Bronchial epithelial cell (primary cell): ENCODE measurements around the gene FBLN2. TPM values are rescaled to one million over a fixed set of nuclear protein-coding genes. Genes with fewer than 3 reads are reported as not detected.

Experiments used
- DNase-seq: peaks from one replicate; pipeline ENCODE4 v3.0.0-alpha.2; 2010; ENCODE audit warnings: low read depth
- FAIRE-seq: peaks from 2 replicates; lab custom pipeline; 2011; peaks lifted over from hg19 to GRCh38; lab: Jason Lieb, UNC
- H3K27me3 ChIP-seq: 2 replicates; pipeline ENCODE4 v1.5.1; 2011; ENCODE audit warnings: low read length; ENCODE audit not compliant: control insufficient read depth, insufficient read depth
- H3K36me3 ChIP-seq: 2 replicates; pipeline ENCODE4 v1.5.1; 2011; ENCODE audit warnings: low read length; ENCODE audit not compliant: control insufficient read depth, insufficient read depth
- H3K4me3 ChIP-seq: 2 replicates; pipeline ENCODE4 v1.5.1; 2011; ENCODE audit warnings: mild to moderate bottlenecking, low read depth, low read length, control low read depth
- total RNA-seq: library from RNA; depleted of rRNA; stranded (reverse); fragments of >200 nt; gene quantifications from 2 replicates; pipeline ENCODE4 v1.2.1, GENCODE V29; 2014
- TF ChIP-seq, protein P1 (sequence below): IDR thresholded peaks from 2 replicates; pipeline ENCODE4 v1.5.1; 2011; ENCODE audit warnings: mild to moderate bottlenecking, moderate library complexity, low read length, control low read depth, inconsistent platforms; ENCODE audit not compliant: insufficient read depth, severe bottlenecking

Gene FBLN2
- total RNA-seq, 1 donor from 2014 or later = 4.7 TPM

DNA sequence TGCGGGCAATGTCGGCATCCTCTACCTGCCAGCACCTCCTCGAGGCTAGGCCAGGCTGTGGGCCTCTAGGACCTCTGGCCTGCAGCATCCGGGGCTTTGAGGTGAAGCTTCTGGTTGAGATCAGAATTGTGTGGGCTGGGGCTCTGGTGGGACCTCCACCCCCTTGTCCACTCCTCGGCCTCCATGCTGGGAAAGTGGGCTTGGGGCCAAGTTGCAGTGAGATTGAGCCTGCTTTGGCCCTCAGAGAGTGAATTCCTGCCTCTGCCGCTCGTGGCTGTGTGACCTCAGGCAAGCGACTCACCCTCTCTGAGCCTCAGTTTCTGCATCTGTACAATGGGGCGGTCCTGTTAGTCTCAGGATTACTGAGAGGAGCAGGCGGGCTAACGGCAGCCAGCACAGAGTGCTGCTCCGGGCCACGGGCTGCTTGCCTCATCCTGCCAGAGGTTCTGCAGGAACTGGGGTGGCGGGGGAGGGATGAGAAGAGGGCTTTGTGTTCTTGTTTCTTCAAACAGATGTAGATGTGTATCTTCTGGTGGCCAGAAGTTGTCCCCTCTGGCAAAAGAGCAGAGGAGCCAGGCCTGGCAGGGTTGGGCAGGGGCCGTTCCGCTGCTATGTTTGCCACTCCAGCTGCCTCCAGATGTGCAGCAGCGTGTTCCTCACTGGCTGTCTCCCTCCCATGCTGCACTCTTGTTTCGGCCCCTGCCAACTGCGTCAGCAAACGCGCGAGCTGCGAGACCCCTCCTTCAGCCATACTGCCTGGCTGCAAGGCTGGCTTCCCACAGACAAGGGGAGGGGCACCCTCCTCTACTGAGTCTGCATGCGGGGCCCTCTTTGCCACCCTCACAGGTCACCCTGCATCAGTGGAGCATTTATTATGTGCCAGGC lies 33.7 kb downstream of the FBLN2 start:
- Histone ChIP-seq H3K4me3 (no peak overlapping the region), H3K27me3 (no peaks in the 10 kb centered on the region), H3K36me3 (no peaks in the 10 kb centered on the region)
- FAIRE-seq (no peak), DNase-seq (no peak)
- TF ChIP-seq, protein P1, sequence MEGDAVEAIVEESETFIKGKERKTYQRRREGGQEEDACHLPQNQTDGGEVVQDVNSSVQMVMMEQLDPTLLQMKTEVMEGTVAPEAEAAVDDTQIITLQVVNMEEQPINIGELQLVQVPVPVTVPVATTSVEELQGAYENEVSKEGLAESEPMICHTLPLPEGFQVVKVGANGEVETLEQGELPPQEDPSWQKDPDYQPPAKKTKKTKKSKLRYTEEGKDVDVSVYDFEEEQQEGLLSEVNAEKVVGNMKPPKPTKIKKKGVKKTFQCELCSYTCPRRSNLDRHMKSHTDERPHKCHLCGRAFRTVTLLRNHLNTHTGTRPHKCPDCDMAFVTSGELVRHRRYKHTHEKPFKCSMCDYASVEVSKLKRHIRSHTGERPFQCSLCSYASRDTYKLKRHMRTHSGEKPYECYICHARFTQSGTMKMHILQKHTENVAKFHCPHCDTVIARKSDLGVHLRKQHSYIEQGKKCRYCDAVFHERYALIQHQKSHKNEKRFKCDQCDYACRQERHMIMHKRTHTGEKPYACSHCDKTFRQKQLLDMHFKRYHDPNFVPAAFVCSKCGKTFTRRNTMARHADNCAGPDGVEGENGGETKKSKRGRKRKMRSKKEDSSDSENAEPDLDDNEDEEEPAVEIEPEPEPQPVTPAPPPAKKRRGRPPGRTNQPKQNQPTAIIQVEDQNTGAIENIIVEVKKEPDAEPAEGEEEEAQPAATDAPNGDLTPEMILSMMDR = no peak

DNA sequence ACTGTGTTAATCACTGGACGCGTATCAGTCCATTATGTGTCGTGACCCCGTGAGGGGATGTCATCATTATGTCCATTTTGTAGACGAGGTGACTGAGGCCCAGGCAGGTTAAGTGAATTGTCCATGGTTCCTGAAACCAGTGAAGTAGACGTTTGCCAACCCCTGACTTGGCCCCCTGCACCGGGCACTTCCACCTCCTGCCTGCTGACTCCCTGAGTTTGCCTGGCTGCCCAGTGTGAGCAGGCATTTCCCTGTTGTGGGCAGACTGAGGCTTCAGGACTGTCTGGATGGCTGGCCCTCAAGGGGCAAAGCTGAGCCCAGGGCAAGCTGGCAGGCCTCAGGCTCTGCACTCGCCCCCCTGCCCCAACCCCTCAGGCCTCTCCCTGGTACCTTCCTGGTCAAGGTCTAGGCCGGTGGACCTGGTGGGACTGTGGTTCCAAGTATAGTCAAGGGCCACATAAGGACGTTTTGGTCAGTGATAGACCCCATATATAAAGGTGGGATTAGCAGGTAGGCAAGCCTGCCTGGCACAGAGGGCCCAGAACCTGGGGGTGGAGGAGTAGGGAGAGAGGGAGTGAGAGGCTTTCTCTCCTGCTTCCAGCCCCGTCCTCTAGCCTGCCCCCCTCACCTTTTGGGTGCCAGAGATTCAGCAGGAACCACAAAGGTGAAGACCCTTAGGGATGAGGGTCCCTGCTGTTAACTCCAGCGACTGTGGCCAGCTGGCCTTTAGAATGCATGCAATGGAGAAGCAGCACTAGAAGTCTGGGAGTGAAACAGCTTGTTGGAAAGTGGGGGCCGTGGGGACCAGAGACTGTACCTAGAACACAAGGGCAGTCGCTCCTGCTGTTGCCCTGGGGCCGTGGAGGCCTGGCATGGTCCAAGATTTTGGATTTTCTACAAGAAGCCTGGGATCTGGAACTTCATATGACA lies 34.6 kb downstream of the FBLN2 start:
- FAIRE-seq (no peak), DNase-seq (no peak)
- TF ChIP-seq, protein P1 = no peak
- Histone ChIP-seq H3K27me3 (no peaks in the 10 kb centered on the region), H3K36me3 (no peaks in the 10 kb centered on the region), H3K4me3 (no peak overlapping the region)

DNA sequence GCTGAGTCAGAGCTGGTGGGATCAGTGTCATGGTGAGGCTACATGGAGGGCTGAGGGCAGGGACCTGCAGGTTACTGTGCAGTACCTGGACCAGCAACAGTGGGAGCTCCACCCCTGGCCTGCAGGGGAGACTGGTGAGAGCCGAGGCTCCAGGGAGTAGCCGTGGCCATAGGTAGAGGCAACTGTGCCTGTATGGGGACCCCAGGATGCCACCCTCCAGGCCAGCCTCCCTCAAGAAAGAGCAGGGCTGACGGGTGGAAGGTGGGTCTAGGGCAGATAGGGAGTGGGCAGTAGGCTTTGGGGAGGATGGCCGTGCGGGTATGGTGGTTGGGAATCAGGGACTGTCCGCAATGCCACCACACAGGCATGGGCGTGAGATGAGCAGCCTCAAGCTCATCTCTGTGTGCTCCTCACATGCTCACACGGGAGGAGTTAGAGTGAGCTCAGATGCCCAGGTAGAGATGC lies 35.5 kb downstream of the FBLN2 start:
- H3K36me3 ChIP-seq = no peaks in the 10 kb centered on the region
- no peak overlapping the region for H3K4me3 ChIP-seq
- DNase-seq (no peak), FAIRE-seq (peak; percentile 81)
- TF ChIP-seq, protein P1 = no peak
- no peaks in the 10 kb centered on the region for H3K27me3 ChIP-seq

DNA sequence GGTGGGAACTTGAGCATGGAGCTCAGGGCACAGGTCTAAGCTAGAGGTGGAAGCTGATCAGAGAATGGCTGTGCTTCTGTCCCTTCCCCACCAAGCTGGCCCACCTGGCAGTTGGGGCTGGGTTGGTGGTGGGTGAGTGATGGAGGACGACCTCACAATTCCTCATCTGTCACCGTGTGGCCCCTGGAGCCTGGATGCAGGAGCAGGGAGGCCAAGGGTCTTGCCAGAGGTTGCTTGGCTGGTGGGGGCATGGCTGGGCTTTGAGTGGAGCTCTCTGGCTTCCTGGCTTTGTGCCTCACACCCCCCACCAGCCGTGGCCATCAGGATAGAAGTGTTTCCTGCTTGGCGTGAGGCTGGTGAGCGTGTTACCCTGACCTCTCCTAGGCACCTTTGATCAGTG lies 36.0 kb downstream of the FBLN2 start:
- Histone ChIP-seq H3K27me3 (no peaks in the 10 kb centered on the region), H3K36me3 (no peaks in the 10 kb centered on the region), H3K4me3 (no peak overlapping the region)
- FAIRE-seq (no peak), DNase-seq (no peak)
- TF ChIP-seq, protein P1 = no peak

DNA sequence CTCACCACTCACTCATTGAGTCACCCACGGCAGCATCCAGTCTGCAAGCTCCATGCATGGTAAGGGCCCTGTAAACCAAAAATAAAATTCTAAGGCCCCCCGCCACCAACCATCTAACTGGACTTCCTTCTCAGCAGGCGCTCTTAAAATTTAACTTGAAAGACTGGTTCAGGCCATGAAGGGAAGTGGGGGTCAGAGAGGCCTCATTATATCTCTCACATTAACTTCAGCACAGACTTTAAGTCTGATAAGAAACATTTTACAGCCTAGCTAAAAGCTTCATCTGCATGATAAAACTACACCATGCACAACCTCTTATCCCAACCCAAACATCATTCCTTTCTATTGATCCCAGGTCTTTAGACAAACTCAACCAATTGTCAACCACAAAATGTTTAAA lies 38.5 kb downstream of the FBLN2 start:
- TF ChIP-seq, protein P1 = no peak
- FAIRE-seq (no peak), DNase-seq (no peak)
- Histone ChIP-seq H3K4me3 (no peak overlapping the region), H3K27me3 (no peaks in the 10 kb centered on the region), H3K36me3 (no peaks in the 10 kb centered on the region)
